HL-60 (cell line): Measurements from ENCODE around the gene MYO10.

ENCODE experiments used
- CTCF ChIP-seq: IDR thresholded peaks from one replicate; pipeline ENCODE4 v1.5.1; 2011; ENCODE audit warnings: low read length, control low read depth, inconsistent platforms; ENCODE audit not compliant: insufficient read depth
- REST ChIP-seq: IDR thresholded peaks from 2 replicates; pipeline ENCODE4 v1.6.1; 2012; ENCODE audit warnings: low read depth; ENCODE audit not compliant: insufficient replicate concordance

- TF ChIP-seq CTCF, result no peak
- TF ChIP-seq REST, result no peak
These were observed 72.6 kb downstream of the MYO10 start for GRCh38 chr5:16863469-16863946.
